ENCODE measurements around the gene CREBBP.

Gene CREBBP

DNA sequence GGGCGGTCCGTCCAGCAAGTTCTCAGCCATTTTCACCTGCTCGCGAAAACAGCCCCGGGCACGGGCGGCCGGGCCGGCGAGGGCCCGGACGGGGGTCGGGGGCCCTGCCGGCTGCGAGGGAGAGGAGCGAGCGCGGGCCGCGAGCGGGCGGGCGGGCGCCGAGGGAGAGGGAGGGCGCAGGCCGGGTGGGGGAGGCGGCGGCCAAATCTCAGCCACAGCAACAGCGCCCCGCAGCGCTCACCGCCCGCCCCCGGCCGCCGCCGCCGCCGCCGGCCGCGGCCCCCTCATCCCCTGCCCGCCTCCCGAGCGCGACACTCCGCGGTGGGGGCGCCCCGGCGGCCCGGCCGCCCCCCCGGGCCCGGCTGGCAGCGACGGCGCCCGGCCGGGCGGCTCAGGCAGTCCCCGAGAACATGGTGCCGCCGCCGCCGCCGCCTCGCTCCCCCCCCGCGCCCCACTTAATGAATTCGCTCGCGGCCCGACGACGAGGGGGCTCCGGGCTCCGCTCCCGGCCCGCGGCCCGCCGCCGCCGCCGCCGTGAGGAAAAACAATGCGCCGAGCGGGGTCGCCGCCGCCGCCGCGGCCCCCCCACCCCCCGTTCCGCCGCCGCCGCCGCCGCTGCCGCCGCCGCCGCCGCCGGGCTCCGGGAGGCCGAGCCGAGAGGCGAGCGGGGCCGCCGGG is 487 bp downstream of the CREBBP start:
- peak; percentile 88 for DNase-seq (ENCODE audit: low spot score)

DNA sequence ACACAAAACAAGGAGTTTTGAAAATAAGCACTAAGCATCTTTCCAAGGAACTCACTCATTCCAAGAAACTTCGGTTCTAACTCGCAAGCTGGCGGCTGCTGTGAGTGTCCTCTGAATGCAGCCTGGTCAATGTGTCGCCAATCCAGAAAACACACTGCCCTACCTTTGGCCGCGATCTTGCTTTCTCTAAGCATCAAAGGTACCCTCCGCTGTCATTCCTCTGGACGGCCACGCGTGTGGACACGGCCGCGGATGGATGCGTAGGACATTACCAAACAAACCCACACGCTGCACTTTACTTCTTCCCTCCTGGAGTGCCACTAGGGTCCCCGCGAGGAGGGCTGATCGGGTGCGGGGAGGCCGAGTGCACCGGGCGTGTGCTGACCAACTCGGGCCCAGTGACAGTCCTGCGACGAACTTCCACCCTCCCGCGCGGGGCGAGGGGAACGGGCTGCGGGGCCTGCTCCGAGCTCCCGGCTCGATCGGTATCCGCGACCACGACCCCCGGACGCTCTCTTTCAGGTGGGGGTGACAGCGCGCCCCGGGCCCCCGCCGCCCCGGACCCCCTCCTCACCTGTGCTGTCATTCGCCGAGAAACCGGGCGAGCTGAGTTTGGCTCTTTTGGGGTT is 1.1 kb downstream of the CREBBP start:
- no peak for DNase-seq (ENCODE audit: low spot score)

DNA sequence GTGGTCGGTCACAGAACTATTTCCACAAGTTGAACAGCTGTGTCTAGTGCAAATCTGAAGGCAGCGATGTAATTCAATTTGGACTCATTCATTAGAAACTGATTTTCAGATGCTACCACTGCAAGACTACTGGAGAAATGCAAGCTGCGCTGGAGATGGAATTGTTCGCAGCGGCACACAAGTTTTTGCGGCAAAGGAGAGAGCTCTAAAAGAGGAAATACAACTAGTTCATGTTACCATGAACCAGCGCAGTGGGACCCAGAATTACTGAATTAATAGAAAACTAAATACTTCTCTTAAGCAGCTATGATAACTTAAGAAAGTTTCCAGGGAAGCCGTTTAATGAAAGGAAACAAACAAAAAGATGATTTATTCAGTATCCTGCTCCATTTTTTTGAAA is 1.9 kb downstream of the CREBBP start:
- DNase-seq (ENCODE audit: low spot score), result no peak

DNA sequence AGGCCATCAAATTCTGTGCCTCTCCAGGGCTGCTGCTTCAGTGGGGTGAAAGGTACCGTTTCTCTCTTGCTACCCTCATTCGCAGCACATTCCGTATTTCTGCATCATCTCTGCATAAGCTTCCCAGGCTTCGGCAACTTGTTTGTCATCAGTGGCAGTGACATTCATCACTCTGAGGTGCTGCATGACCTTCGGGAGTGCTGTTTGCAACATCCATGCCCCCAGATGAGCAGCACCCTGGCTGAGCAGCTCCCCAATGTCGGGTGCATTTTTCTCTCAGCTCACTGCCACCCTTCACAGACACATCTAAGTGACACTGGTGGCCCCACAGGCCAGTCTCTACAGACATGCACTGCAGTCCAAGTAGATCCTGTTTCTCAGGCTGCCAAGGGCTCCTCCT is 3.8 kb downstream of the CREBBP start:
- DNase-seq (ENCODE audit: low spot score), result no peak

DNA sequence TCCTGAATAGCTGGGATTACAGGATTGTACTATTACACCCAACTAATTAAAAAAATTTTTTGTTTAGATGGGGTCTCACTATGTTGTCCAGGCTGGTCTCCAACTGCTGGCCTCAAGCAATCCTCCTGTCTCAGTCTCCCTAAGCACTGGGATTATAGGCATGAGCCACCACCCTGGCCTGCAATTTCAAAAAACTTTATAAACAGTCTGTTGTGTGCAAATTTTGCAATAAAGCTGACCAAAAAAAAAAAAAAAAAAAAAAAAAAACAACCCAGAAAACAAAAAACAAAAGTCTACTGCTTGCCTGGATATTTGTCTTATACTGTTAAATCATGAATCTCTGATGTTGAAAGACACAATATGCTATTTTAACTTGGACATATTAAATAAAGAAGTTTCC is 4.4 kb downstream of the CREBBP start:
- no peak for DNase-seq (ENCODE audit: low spot score)

DNA sequence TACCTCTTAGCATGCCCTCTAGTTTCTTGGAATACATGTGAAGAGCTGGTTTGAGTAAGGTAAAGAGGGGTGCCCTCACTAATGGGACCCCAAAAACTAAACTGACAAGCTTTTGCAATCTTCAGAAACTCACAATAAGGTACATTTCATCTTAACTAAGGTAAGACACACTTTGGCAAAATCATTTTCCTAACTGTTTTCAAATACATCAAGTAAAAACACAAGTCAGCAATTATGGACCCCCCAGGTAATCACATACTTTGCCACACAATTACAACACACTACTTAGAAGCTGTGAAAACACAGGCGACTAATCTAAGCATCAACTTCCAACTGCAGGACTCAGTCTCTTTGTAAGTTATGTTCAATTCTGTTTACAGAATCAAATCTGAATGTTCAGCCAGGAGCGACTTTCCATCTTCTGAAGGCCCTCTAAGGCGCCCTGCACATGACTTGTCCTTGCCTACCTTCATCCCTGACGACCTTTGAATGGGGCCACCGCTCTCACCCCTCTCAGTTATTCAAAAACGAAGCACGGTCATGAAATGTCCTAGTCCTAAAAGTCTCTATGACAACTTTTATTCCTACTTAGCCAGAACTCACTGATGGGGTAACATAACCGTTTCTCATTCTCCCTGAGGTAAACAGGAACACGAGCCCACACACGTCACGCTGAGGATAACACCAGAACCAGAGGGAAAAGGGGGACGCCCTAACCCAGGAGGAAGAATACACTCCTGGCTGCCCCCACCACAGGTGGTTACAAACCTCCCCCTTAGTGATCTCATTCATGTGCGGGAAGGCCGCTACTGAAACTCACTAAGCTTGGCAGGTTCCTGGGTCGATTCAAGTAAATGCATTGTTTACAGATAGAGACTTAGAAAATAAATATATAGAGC is 5.5 kb downstream of the CREBBP start:
- no peak for DNase-seq (ENCODE audit: low spot score)

DNA sequence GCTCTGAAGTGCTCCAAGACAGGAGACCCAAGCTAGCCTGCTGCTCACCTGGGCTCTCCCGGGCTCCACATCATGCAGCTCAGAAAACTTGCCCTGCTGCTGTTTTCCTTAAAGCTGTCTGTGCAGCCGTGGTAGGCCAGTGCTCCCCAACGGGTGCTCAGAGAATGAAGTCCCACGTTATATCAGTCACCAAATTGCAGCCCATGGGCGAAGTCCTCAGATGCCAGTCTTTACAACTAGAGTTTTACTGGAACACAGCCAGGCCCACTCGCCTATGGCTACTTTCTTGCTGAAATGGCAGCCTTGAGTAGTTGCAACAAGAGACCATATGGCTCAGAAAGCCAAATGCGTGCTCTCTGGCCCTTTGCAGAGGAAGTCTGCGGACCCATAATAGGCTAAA is 6.3 kb downstream of the CREBBP start:
- no peak for DNase-seq (ENCODE audit: low spot score)

DNA sequence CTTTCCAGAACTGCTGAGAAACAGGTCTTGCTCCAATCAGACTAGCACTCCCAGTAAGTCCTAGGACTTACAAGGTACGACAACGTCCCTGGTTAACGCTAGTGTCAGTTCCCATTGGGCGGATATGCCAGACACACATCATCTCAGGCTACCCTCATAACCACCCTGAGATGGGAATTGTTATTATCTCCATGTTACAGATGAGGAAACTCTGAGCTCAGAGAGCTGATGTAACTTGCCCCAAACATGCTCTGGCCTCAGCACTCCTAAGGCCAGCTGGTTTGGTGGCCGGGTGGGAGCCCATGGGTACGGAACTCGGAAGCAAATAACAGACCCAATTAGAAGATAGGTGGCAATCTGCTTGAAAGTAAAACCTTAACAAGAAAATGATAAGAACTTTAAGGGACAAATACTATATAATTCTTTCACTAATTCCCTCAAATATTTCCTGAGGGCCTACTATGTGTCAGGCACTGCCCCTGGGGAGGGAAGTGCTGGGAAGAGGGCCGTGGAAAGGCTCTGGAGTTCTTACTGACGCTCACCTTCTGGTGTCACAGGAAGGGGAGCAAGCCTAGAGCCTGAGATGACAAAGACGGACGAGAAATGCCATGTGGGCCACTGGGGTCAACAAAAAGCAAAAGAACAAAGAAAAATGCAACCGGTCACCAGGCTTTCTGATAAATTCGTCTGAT is 6.9 kb downstream of the CREBBP start:
- no peak for DNase-seq (ENCODE audit: low spot score)

DNA sequence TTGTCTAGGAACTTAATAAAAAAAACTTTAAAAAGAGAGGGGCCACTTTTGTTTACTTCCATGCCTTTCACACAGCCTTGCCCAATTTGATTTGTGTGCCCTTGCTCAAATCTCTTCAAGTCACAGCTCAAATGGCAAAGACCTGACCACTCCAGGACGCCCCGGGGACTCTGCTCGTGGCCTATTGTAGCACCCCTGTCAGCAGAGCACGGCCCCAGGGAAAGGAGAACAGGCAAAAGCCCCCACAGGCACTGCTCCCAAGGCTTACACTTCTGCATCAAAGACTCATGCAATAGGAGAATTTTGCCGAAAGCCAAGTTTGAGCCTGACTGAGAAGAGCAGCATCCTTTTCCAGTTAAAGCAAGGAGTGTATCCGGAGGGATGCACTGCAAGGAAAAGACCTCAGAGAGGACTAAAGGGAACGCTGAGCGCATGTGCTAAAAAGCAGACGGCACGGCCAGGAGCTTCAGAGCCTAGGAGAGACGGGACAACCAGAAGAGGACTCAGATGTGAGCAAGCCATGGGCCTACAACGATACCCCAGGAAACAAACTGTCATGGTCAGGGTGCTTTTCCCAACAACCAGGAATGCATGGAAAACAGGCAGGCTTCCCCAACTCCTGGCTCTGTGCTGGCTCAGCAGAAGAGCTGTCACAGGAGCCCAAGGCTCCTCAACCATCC is 8.2 kb downstream of the CREBBP start:
- no peak for DNase-seq (ENCODE audit: low spot score)

DNA sequence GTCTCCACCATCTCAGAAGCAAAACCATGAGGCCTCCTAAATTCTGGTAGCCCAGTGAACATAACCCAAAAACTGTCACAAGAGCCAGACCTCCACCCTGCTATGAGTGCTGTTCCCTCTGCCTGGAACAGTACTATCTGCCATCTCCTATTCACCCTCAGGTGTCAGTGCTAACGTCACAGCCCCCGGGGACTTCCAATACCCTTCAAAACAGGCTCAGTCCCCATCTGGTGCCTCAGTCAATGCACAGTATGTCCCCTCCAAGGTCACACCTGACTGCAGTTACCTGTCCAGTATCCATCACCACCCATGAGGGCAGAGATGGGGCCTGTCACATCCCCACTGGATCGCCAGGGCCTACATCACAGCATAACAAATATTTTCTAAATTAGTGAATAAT is 11.5 kb downstream of the CREBBP start:
- DNase-seq (ENCODE audit: low spot score), result no peak

DNA sequence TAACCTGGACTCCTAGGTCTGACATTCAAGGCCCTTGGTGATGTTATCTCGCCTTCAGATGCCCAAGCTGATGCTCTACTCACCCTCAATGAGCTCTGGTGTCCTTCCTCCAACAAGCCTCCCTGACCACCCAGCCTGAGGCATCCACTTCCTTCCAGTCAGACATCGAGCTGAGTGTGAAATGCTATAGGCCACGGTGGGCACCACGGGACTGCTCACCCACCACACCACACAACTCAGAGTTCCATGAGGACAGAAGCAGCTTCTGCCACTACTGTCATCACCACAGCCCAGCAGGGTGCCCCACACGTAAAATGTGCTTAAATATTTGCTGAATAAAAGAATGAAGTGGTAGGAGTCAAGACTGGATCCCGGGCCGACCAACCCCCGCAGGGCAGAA is 12.0 kb downstream of the CREBBP start:
- no peak for DNase-seq (ENCODE audit: low spot score)

DNA sequence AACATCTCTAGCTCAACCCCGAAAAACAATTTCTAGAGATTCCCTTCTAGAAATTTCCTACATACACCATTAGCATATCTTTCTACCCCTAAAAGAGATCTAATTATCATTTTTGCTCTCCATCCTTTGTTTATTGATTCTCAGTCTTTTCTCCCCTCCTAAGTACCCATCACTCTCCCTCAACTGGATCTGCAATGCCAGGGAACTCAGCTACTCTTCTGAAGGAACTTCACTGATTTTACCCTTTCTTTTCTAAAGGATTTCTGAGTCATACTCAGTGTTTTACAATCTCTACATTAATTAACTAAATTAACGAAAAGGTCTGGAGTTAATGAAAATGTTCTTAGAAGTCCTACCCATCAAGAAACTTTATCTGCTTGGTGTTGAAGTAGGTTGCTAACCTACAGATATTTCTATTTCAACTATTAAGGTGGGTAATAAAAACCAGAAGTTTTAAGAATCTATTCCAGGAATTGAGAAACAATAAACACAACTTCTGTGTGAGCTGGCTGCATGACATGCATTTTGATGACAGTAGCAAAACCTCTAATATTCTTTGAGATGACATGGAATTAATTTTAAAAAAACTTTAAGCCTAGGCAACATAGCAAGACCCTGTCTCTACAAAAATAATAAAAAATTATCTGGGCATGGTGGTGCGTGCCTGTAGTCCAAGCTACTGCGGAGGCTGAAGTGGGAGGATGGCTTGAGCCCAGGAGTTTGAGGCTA is 13.6 kb downstream of the CREBBP start:
- no peak for DNase-seq (ENCODE audit: low spot score)

DNA sequence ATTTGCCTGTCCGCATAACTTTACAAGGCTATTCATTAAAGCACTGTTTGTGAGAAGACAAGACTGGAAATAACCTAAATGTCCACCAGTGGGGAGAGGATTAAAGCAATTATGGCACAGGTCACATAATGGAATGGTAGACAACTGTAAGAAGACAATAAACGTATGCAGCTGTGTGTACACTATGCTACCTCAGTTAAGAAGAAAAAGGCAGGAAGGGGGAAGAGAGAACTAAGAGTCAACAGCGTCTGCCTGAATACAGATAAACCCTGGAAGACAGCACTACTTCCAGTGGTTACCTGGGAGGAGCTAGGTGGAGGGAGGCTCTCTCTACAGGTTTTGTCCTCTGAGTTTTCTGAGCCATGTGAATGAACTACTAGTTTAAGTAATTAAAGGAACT is 15.3 kb downstream of the CREBBP start:
- DNase-seq (ENCODE audit: low spot score), result no peak

DNA sequence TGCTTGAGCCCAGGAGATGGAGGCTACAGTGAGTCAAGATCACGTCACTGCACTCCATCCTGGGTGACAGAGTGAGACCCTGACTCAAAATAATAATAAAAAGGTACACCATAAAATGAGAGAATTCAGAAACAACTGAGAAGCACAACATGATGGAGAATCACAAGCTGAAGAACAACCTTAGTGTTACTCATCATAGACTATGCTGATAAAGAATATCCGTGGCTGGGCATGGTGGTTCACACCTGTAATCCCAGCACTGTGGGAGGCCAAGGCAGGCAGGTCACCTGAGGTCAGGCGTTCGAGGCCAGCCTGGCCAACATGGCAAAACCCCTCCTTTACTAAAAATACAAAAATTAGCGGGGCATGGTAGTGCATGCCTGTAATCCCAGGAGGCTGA is 16.0 kb downstream of the CREBBP start:
- DNase-seq (ENCODE audit: low spot score), result no peak

DNA sequence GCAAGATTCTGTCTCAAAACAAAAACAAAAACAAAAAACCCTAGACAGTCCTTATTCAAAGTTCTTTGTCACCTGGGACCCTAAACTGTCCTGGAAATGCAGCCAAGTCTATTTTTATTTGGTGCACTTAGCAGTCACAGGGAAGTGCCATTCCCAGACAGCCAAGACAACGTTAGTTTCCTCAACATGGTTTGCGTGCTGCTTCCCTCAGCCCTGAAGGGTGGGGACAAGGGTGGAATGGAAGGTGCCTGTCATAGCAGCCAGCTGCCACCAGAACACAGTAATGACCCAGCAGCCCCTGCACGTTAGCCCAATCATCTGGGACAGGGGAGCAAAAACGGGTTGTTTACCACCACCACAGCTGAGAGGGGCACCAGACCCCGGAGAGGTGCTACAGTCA is 16.9 kb downstream of the CREBBP start:
- DNase-seq (ENCODE audit: low spot score), result no peak

DNA sequence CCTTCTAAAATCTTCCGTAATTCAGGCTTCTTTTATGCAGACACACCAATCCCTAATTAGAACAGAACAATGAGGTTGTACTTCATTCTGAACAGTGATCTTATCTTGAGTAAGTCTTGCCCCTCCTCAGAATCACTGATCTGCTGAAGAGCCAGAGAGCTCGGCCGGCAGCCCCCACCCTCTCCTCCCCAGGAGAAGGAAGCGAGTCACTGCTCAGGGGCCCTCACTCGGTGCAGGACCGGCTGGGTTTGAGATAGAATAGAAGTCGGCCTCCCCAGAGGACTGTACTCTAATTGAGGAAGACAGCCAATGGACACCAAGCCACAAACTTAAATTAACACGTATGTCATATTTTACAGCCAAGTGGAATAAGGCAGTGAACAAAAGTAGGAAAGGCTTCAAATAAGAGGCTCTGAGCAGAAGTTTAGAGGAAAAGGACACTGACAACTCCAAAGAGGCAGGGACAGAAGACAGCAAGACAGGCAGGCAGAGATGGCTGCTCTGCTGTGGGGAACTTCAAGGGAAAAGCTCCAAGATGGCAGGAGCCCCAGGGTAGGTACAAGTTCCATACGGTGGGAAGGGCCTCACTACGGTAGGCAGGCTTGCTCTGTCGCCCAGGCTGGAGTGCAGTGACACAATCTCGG is 18.6 kb downstream of the CREBBP start:
- DNase-seq (ENCODE audit: low spot score), result no peak

DNA sequence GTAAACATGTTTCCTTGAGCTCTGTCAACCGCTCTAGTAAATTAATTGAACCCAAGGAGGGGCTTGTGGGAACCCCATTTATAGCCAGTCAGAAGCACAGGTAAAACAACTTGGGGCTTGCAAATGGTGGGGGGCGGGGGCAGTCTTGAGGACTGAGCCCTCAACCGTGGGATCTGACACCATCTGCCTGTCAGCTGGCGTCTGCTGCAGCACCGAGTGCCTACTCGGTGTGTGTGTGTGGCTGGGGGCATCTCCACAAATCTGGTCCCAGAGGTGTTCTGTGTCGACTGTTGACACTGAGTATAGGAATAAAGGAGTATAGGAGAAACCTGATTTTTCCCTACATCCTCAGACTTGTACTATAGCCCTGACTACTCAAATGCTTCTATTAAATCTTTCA is 20.6 kb downstream of the CREBBP start:
- no peak for DNase-seq (ENCODE audit: low spot score)

DNA sequence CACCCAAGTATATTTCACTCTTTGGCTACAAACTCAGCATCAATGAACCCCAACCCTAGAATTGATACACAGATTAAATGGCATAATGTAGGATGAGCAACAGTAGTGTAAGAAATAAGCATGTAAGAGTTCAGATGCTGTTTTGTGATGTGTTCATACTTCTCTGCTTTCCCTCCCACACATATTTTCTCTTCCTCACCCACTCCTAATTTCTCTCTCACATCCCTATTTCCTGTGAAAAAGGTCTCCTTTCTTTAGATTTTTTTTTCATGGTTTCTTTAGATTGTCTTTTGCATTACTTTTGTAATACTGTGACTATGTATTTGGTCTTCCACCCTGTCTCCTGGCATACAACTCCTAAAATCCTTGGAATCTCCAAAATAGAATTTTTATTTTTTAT is 21.7 kb downstream of the CREBBP start:
- no peak for DNase-seq (ENCODE audit: low spot score)

DNA sequence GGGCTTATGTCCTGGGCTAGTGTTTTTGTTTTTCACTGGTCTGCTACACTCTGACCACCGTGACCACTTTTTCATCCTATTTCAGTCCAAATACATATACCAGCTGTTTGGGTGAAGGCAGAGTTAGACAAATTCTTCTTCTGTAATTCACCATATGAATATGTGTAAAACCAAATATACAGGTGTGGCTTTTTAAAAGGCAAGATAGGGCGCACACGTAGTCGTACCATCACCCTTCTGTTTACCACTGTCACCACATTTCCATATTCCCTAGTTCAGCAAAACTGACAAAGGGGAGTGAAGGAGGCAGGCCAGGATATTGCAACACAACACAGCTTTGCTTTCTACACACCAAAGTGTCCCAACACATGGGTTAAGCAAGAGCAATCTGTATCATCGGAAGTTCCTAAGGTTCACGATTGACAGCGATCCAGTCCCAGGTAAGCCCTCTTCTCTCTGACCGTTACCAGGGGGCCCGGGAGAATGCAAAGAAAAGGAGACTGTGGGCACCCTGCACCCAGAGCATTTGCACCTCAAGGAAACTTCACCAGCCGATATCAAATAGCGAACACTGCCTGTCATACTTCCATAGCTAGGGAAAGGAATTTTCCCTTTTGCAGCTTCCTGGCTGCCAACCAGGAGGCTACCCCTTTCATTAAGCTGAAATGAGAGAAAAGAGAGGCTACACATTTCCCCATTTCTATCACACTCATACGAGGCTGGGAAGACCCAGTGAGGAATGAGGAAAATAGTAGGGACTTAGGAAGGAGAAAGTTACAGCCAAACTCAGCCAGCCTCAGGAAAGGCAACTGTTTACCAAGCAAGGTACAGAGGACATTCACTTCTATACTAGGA is 23.1 kb downstream of the CREBBP start:
- DNase-seq (ENCODE audit: low spot score), result peak; percentile 60

All from AG20443 (cell line).